ENCODE results near the gene GNAL.
A peak's percentile ranks its signal among the peaks of the same experiment; 100 is the strongest.
"Not testable (repeated sequence)": the region's sequence is repeated elsewhere in the genome, so short reads cannot be mapped to it uniquely, and the experiment has no call there.

Gene GNAL

GRCh38 chr18:11688972-11689668 lies at the start of gene GNAL:
GNAL (plus strand) TSS chr18:11689264; CDS start chr18:11689564, 300 bp downstream.
- DNase-seq: peak; percentile 51

DNA sequence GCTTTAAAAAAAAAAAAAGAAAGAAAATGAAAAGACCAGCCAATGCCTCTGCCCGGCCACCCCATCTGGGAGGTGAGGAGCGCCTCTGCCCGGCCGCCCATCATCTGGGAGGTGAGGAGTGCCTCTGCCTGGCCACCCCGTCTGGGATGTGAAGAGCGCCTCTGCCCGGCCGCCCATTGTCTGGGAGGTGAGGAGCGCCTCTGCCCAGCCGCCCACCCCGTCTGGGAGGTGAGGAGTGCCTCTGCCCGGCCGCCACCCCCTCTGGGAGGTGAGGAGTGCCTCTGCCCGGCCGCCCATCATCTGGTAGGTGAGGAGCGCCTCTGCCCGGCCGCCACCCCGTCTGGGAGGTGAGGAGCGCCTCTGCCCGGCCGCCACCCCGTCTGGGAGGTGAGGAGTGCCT lies 41.8 kb upstream of the GNAL start:
- DNase-seq: not testable (repeated sequence)

- not testable (repeated sequence) for DNase-seq
Observed at GRCh38 chr18:11647804-11648203, 41.3 kb upstream of the GNAL start.

DNA sequence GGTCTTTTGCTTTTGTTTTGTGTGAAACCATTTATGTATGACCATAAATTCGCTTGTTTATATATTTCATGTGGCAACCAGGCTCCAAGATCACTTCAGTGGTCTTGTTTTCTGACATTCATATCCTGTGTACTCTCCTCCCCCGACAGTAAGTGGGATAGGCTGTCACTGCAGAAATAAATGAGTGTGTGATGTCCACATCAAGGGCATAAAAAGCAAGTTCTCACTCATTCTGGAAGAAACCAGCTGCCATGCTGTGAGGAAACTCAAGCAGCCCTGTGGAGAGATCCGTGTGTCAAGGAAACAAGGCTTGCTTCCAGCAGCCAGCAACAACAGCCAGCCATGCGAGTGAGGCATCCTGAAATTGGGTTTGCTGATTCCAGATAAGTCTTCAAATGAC lies 39.2 kb upstream of the GNAL start:
- no peak for DNase-seq

DNA sequence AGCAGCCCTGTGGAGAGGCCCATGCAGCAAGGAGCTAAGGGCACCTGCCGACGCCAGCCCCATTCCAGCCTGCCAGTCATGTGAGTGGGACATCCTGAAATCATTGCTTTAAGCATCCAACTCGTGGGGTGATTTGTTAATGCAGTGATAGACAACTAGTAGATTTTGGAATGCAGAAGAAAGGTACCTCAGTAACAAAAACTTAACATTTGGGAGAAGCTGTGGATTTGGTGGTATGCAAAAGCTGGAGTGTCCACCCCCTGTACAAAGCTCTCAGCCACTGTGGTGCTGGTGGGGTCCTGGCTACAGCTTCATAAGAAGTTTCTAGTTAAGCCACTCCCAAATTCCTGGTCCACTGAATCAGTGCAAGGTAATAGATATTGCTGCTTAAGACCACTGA lies 37.2 kb upstream of the GNAL start:
- DNase-seq: no peak

DNA sequence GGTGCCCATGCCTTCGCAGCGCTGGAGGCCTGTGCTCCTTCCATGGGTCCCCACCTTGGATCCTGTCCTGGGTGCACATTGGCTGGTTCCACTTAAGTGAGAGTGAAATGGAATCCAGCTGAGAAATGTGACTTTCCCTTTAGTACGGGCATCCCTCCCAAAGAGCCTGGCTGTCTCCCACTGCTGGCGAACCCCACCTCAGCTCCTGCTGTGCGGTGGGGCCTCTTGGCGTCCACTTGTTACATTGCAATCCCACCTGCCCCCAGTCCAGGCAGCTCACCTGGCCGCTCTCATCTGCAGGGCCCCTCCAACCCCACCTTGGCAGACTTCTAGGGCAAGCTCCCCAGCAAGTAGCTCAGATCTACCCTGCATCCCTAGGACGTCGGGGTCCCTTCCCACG lies 35.5 kb upstream of the GNAL start:
- no peak for DNase-seq

GRCh38 chr18:11654736-11655605 lies 34.1 kb upstream of the GNAL start:
- DNase-seq: peak; percentile 32

DNA sequence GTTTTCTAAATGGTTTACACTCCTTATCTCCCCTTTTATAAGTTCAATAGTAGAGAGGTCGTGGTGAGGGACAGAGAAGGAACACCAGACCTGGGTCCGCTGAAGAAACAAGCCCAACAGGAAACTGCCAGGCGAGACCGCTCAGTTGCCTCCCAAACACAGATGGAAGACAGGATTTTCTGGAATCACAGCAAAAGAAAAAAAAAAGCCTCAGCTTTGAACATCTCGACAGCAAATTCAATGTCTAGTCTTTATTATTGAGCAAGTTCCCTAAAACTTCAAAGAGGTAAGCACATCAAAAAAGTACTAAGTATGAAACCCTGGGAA lies 33.5 kb upstream of the GNAL start:
- DNase-seq: no peak

DNA sequence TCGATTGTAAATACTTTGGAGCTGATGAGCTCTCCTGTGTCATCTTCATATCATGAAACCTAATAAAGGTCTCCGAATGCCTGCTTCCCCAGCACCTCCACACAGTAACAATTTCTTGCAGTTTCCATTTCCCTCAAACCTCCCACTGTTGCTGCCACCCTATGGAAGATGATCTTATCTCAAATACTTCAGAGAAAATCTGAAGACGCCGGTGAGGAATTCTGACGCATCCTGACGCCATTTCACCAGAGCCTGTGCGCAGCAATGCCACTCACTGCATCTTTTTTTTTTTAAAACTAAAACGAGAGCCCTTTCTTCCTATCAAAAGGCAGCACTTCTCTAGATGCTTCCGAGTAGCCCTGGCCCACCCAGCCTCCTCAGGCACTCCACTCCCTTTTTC lies 31.9 kb upstream of the GNAL start:
- DNase-seq: no peak

GRCh38 chr18:11657554-11657953 lies 31.5 kb upstream of the GNAL start:
- no peak for DNase-seq

DNA sequence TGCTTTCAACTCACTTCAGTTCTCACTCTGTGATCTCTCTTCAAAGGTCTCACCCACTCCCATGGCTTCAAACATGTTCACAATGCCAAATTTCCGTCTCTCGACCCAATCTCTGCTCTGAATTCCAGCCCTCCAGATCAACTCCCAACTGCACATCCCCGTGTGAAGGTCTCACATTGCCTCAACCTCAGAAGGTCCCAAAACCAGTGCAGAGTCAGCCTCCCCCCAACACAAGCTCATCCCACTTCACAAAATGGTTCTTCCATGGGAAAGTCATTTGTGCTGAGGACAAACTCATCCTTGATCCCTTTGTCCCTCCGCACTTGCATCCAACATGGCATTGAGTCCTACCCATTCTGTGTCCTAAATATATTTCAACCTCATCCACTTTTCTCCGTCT lies 31.0 kb upstream of the GNAL start:
- no peak for DNase-seq

- no peak for DNase-seq
Observed at GRCh38 chr18:11658989-11659388, 30.1 kb upstream of the GNAL start.

- no peak for DNase-seq
Observed at GRCh38 chr18:11660691-11661090, 28.4 kb upstream of the GNAL start.

- DNase-seq: no peak
Observed at GRCh38 chr18:11661430-11661829, 27.6 kb upstream of the GNAL start.

GRCh38 chr18:11663439-11664029 lies 25.5 kb upstream of the GNAL start:
- no peak for DNase-seq

GRCh38 chr18:11664286-11664685 lies 24.8 kb upstream of the GNAL start:
- DNase-seq: no peak

GRCh38 chr18:11665146-11665545 lies 23.9 kb upstream of the GNAL start:
- no peak for DNase-seq

DNA sequence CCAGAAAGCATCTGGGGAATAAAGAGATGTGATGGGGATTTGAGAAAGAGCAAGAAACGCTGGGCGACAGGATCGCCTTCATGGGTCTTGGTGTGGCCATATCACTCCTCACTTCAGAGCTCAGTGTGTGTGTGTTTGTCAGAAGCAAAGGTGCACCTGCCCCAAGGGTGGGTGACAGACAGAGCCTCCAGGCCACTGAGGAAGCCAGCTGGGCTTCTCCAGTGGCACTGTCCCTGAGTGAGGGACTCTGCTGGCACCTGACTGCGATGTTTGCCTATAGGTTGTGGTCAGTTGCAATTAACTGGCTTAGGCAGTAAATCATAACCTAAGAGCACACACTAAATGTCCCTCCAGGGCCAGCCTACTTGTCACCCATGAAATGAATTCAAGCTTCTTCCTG lies 23.5 kb upstream of the GNAL start:
- no peak for DNase-seq

- no peak for DNase-seq
Observed at GRCh38 chr18:11666176-11666575, 22.9 kb upstream of the GNAL start.

- DNase-seq: no peak
Observed at GRCh38 chr18:11666831-11667230, 22.2 kb upstream of the GNAL start.

DNA sequence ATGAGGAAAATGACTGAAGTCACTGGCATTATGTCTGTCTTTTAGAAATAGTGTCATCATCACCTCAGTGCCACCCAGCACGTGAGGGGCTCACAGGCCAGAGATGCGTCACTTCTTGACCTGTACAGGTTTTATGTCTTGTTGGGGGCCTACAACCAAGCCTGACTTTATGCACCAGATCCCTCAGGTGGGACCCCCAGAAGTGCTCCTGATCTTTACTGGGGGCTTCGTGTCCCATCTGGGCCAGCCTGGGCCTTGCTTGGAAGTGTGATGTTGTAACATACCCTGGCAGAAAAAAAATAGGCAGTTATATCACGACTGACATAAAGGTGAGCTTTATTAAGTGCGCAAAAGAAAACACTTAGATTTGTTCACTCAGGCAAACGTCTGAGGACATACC lies 21.5 kb upstream of the GNAL start:
- no peak for DNase-seq

DNA sequence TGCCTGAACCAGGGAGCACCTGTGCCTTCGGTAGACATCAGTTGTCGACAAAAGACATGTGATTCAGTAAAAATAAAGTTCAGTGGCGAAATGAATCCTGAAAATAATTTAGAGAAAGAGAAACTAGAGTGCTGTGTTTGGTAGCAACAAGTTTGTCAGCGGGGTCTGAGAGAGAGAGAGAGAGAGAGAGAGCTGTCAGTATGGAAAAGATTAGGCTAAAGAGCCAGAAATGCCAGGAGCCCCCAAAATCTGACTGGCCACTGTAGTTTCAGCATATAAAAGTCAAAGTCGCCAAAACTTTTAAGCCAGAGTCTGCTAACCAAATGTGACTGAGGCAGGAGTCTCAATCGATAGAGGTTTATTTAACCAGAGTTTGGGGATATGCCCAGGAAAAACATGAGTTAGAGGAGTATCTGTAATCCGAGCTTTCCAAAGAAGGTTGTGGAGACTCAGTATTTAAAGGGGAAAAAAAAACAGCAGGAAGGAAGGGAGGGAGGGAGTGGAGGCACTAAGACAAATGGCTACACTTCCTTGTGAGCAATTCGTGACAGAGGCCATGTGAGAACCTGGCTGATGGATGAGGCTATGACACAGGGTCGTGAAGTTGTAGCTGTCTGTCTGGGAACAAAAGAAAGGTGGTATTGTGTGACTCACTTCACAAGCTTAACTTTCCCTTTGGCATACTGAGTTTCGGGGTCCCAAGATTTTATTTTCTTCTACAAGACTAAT lies 20.5 kb upstream of the GNAL start:
- DNase-seq: no peak

- no peak for DNase-seq
Observed at GRCh38 chr18:11669271-11669947, 19.7 kb upstream of the GNAL start.
